A673 (cell line): ENCODE measurements around the gene EPN1.

Source experiments
- EZH2 ChIP-seq: fragments of 200-600 bp; sonication (generic); IDR thresholded peaks from 2 replicates; pipeline ENCODE4 v1.6.1; 2017; ENCODE audit warnings: borderline replicate concordance, low read depth, mild to moderate bottlenecking, mixed read lengths, antibody characterized with exemption, low read length; ENCODE audit not compliant: poor library complexity, severe bottlenecking
- TF ChIP-seq, protein P1 (sequence below): fragments of 300-800, 200-600 bp; sonication (generic); conservative IDR thresholded peaks from 2 replicates; pipeline ENCODE4 v1.5.1; 2017; ENCODE audit warnings: low read depth, mild to moderate bottlenecking, antibody characterized with exemption, low read length, moderate library complexity, mixed read lengths

DNA sequence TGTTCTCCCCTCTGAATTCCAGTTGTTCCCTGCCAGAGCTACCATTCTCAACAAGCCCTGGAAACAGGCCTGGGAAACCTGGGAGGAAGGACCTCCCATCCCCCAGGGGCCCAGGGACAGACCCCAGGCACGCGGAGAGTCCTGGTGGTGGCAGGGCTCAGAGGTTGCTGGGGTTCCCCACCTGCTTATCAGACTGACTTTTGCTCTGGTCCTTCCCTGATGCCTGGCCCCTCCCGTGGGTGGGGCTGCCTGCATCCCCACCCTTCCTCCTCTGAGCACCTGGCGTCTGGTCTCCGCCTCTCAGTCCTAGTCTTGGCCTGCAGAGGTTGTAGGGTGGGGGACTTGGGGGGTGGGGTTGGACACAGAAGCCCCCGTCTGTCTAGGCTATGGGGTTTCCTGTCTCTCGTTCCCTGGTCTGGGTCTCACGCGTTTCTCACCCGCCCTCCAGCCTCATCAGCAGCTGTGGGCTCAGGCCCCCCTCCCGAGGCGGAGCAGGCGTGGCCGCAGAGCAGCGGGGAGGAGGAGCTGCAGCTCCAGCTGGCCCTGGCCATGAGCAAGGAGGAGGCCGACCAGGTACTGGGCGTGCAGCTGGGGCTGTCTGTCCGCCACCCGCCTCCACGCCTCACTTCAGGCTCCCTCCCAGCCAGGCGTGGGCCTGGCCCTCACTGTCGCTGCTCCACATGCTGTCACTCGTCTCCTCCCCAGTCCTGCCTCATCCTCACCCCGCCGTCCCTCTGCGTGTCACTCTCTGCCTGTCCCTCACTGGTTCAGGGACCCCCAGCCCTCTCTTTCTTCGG lies 13.6 kb downstream of the EPN1 start:
- TF ChIP-seq, protein P1, sequence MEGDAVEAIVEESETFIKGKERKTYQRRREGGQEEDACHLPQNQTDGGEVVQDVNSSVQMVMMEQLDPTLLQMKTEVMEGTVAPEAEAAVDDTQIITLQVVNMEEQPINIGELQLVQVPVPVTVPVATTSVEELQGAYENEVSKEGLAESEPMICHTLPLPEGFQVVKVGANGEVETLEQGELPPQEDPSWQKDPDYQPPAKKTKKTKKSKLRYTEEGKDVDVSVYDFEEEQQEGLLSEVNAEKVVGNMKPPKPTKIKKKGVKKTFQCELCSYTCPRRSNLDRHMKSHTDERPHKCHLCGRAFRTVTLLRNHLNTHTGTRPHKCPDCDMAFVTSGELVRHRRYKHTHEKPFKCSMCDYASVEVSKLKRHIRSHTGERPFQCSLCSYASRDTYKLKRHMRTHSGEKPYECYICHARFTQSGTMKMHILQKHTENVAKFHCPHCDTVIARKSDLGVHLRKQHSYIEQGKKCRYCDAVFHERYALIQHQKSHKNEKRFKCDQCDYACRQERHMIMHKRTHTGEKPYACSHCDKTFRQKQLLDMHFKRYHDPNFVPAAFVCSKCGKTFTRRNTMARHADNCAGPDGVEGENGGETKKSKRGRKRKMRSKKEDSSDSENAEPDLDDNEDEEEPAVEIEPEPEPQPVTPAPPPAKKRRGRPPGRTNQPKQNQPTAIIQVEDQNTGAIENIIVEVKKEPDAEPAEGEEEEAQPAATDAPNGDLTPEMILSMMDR, result no peak
- TF ChIP-seq EZH2, result no peak
